Uterus (tissue), 2 donors: ENCODE results near the gene ATP6V0D1.

ENCODE experiments used
- CTCF ChIP-seq, 4 experiments: fragments of 200-600 bp in 2 of 4; fragments of 450-650 bp in 2 of 4; sonication (generic) in 2 of 4; IDR thresholded peaks; one replicate each; pipeline ENCODE4 v1.5.1; 2016 to 2019; ENCODE audit warnings: antibody characterized with exemption in 4 of 4, mild to moderate bottlenecking in 2 of 4, moderate library complexity in 1 of 4
- POLR2A ChIP-seq, 2 donors: fragments of 450-650 bp; IDR thresholded peaks; one replicate each; pipeline ENCODE4 v1.6.1; 2016; ENCODE audit warnings: antibody characterized with exemption in 2 of 2, mild to moderate bottlenecking in 1 of 2, moderate library complexity in 1 of 2

- TF ChIP-seq CTCF (IDR thresholded peaks at IDR 0.05): no peak
- no peak for TF ChIP-seq POLR2A (IDR thresholded peaks at IDR 0.05)
These were observed 42.0 kb downstream of the ATP6V0D1 start for GRCh38 chr16:67438824-67439393.
